ENCODE measurements around the gene MEOX1.

Gene MEOX1

GRCh38 chr17:43655693-43656255 is 5.9 kb downstream of the MEOX1 start:
- no peak for DNase-seq (ENCODE audit: low spot score)

GRCh38 chr17:43652124-43652480 is 9.6 kb downstream of the MEOX1 start:
- DNase-seq (ENCODE audit: low spot score) = no peak

GRCh38 chr17:43650471-43650870 is 11.3 kb downstream of the MEOX1 start:
- no peak for DNase-seq (ENCODE audit: low spot score)

GRCh38 chr17:43648916-43649315 is 12.8 kb downstream of the MEOX1 start:
- no peak for DNase-seq (ENCODE audit: low spot score)

- no peak for DNase-seq (ENCODE audit: low spot score)
These were observed 15.8 kb downstream of the MEOX1 start for GRCh38 chr17:43645765-43646481.

GRCh38 chr17:43645450-43645764 is 16.3 kb downstream of the MEOX1 start:
- no peak for DNase-seq (ENCODE audit: low spot score)

GRCh38 chr17:43644081-43644480 is 17.6 kb downstream of the MEOX1 start:
- no peak for DNase-seq (ENCODE audit: low spot score)

GRCh38 chr17:43641416-43641815 is 20.3 kb downstream of the MEOX1 start:
- DNase-seq (ENCODE audit: low spot score) = no peak

GRCh38 chr17:43640491-43641252 is 21.1 kb downstream of the MEOX1 start:
- no peak for DNase-seq (ENCODE audit: low spot score)

- DNase-seq (ENCODE audit: low spot score) = no peak
These were observed 24.0 kb downstream of the MEOX1 start for GRCh38 chr17:43637563-43638323.

GRCh38 chr17:43636426-43636825 is 25.3 kb downstream of the MEOX1 start:
- no peak for DNase-seq (ENCODE audit: low spot score)

GRCh38 chr17:43634591-43635125 is 27.1 kb downstream of the MEOX1 start:
- no peak for DNase-seq (ENCODE audit: low spot score)

GRCh38 chr17:43632221-43632620 is 29.5 kb downstream of the MEOX1 start:
- DNase-seq (ENCODE audit: low spot score) = no peak

GRCh38 chr17:43631429-43631828 is 30.3 kb downstream of the MEOX1 start:
- no peak for DNase-seq (ENCODE audit: low spot score)

- DNase-seq (ENCODE audit: low spot score) = no peak
These were observed 33.6 kb downstream of the MEOX1 start for GRCh38 chr17:43628089-43628650.

GRCh38 chr17:43627653-43628052 is 34.1 kb downstream of the MEOX1 start:
- DNase-seq (ENCODE audit: low spot score) = no peak

GRCh38 chr17:43626023-43626422 is 35.7 kb downstream of the MEOX1 start:
- no peak for DNase-seq (ENCODE audit: low spot score)

GRCh38 chr17:43625606-43626005 is 36.1 kb downstream of the MEOX1 start:
- no peak for DNase-seq (ENCODE audit: low spot score)

GRCh38 chr17:43620581-43620980 is 41.1 kb downstream of the MEOX1 start:
- no peak for DNase-seq (ENCODE audit: low spot score)

GRCh38 chr17:43620147-43620546 is 41.6 kb downstream of the MEOX1 start:
- DNase-seq (ENCODE audit: low spot score) = no peak

- no peak for DNase-seq (ENCODE audit: low spot score)
These were observed 42.0 kb downstream of the MEOX1 start for GRCh38 chr17:43619705-43620104.

GRCh38 chr17:43618276-43618675 is 43.4 kb downstream of the MEOX1 start:
- DNase-seq (ENCODE audit: low spot score) = no peak

Measured in putamen (tissue), 1 donor.